Cerebellar cortex (tissue), 1 donor: ENCODE data around the gene CD302.
"Not testable (repeated sequence)": the region's sequence is repeated elsewhere in the genome, so short reads cannot be mapped to it uniquely, and the experiment has no call there.

ENCODE experiments used
- DNase-seq: peaks from one replicate; pipeline ENCODE4 v3.0.0-alpha.2; 2015; ENCODE audit warnings: low spot score

CD302 gene

DNA sequence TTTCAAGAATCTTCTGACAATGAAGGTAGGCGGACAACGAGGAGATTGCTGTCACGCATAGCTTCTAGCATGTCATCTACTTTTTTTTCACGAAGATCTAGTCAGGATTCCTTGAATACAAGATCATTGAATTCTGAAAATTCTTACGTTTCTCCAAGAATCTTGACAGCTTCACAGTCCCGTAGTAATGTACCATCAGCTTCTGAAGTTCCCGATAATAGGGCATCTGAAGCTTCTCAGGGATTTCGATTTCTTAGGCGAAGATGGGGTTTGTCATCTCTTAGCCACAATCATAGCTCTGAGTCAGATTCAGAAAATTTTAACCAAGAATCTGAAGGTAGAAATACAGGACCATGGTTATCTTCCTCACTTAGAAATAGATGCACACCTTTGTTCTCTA lies 49.9 kb downstream of the CD302 start:
- DNase-seq = no peak

DNA sequence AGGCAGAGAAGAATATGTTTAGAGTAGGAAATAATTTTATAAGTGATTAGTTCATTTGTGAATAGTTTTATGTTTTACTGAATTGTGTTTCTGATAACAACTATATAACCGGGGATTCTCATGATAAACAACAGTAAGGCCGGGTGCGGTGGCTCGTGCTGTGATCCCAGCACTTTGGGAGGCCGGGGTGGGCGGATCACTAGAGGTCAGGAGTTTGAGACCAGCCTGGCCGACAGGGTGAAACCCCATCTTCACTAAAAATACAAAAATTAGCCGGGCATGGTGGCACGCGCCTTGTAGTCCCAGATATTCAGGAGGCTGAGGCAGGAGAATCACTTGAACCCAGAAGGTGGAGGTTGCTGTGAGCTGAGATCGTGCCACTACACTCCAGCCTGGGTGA lies 52.8 kb downstream of the CD302 start:
- DNase-seq = not testable (repeated sequence)

DNA sequence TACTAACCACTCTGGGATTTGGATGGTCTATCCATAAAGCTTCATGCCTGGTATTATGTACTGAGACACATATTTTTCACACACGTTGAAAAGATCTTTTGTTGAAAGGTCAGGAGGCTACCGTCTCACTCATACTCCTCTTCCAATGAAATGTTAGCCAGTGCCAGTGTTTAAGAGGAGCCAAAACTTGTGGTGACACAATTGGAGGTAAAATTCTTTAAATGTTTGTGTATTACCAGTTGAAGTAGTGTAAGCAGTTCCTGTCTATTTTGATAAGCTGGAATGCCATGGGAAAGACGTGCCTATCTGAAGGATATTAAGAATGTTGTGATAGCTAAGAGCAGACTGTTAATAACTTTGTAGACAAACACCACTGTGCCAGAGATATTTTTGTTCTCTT lies 53.6 kb downstream of the CD302 start:
- no peak for DNase-seq

DNA sequence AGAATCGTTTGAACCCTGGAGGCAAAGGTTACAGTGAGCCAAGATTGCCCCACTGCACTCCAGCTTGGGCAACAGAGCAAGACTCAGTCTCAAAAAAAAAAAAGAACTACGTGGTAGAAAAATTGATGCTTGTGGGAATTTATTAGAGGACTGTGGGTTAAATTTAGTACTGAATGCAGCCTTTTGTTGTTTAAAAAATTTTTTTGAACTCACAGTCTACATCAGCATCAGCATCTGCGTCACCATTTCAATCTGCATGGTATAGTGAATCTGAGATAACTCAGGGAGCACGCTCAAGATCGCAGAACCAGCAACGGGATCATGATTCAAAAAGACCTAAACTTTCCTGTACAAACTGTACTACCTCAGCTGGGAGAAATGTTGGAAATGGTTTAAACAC lies 55.2 kb downstream of the CD302 start:
- DNase-seq = no peak

DNA sequence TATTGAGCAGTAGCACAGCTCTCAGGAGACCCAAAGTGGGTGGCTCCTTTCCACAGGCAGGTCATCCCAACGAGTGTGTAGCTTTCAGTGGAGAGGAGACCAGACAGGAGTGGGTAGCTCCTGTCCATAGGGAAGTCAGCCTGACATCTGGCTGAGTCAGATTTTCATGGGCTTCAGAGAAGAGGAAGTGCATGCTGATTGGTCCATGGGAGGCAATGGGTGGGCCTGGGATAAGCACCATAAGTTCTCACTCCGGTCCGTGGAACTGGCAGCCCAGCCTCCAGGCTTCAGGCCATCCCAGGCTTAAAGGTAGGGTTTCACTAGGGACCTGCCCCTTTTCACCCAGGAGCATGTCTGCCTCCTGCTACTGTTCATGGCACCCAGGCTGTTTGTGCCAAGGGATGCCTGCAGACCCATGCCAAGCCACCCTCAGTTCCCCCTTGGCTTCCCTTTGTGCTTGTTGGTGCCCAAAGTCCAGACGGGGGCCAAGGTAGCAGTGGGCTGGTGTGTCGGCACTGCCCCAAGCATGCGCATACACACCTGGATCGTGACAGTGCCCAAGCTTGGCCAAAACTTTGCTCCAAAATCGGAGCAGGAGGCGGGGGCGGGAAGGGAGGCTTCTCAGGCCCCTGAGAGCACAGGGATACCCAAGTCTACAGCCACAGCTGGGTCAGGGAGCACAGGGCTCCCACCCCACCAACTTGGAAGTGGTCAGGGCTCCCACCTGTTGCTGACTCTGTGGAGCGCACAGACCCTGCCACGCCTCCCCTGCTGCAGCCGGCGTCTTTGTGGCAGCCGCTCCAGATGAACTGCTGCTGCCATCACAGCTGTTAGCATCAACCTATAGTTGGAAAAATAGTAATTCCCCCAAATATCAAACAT lies 59.3 kb downstream of the CD302 start:
- DNase-seq = no peak

DNA sequence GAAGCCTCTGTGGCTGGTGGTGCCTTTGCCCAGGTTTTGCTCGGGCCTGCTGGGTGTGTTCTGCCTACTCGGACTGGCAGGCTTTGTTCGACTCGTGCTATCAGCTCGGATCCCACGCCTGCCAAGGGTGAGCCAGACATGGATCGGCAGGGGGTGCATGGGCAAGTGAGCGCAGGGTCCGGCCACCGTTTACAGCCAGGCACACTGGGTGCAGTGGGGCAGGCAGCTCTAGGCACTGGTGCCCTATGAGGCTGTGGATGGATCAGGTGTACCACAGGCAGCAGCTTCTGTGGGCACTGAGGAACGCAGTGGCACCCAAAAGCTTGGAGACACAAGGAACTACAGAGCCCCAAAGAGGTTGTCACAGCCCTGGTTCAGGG lies 60.1 kb downstream of the CD302 start:
- no peak for DNase-seq

DNA sequence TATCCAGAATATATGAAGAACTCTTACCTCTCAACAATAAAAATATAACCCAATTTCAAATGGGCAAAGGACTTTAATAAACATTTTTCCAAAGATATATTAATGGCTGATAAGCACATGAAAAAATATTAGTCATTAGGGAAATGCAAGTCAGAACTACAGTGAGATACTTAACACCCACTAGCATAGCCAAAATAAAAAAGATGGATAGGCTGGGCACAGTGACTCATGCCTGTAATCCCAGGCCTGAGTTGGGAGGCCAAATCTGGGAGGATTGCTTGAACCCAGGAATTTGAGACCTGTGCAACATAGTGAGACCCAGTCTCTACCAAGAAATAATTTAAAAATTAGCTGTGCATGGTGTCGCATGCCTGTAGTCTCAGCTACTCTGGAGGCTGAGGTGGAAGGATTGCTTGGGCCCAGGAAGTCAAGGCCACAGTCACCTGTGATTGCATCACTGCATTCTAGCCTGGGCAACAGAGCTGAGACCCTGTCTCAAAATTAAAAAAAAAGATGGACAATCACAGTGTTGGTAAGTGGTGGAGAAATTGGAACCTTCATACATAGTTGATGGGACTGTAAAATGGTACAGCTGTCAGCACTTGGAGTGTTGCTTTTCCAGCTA lies 60.6 kb downstream of the CD302 start:
- no peak for DNase-seq

DNA sequence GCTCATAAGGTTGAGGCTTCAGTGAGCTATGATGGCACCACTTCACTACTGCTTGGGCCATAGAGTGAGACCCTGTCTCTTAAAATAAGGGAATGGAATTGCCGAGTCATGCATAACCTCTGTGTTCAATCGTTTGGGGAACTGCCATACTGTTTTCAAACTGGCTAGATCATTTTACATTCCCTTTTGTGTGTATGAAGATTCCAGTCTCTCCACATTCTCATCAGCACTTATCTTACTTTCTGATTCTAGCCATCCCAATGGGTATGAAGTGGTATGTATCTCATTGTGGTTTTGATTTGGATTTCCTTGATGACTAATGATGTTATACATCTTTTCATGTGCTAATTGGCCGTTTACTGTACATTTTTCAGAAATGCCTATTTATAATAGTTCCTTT lies 62.0 kb downstream of the CD302 start:
- DNase-seq = no peak

DNA sequence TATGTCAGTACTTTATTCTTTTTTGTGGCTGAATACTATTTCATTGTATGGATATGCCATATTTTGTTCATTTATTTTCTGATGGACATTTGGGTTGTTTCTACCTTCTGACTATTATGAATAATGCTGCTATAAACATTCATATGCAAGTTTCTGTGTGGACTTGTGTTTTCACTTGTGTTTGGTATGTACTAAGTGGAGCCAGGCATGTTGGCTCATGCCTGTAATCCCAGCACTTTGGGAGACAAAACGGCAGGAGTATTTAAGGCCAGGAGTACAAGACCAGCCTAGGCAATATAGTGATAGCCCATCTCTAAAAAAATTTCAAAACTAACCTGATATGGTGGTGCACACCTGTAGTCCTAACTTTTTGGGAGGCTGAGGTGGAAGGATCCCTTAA lies 62.4 kb downstream of the CD302 start:
- no peak for DNase-seq

DNA sequence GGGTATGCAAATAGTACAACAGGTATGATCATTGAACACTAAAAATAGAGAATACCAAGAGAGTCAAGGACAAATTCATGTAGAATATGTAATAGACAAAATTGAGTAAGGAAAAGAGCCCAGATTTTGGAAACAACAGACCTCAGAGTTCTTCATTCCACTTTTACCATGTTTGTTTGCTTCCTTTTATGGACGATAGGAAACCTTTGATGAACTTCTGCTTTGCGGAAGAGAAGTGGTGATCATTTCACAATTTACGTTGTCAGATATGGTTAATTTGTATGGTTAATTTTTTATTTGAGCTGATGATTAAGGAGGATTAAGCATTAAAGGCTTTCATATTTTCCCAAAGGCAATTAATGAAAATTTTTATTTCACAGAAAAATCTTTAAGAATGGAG lies 69.4 kb downstream of the CD302 start:
- DNase-seq = no peak

DNA sequence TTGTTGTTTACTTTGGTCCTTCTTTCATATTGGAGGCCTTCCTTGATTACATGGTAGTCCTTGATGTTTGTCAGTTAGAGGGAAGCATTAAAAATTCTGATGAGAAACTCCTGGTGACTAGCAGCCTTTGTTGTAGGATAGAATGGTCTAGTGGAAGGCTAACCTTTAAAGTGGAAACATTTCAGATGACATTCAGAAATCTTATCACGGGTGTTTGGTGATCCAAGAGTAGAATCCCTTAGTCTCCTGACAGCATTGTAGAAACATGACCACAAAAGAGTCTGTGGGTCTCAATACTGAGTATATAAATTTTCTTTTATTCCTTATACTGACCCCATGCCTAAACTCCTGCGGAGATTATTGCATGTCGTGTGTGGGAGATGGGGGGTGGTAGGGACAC lies 72.3 kb downstream of the CD302 start:
- no peak for DNase-seq

DNA sequence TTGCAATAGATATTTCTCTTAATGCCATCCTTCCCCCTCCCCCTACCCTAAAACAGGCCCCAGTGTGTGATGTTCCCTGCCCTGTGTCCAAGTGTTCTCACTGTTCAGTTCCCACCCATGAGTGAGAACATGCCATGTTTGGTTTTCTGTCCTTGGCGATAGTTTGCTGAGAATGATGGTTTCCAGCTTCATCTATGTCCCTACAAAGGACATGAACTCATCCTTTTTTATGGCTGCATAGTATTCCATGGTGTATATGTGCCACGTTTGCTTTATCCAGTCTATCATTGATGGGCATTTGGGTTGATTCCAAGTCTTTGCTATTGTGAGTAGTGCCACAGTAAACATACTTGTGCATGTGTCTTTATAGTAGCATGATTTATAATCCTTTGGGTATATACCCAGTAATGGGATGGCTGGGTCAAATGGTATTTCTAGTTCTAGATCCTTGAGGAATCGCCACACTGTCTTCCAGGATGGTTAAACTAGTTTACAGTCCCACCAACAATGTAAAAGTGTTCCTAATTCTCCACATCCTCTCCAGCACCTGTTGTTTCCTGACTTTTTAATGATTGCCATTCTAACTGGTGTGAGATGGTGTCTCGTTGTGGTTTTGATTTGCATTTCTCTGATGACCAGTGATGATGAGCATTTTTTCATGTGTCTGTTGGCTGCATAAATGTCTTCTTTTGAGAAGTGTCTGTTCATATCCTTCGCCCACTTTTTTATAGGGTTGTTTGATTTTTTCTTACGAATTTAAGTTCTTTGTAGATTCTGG lies 73.0 kb downstream of the CD302 start:
- not testable (repeated sequence) for DNase-seq

DNA sequence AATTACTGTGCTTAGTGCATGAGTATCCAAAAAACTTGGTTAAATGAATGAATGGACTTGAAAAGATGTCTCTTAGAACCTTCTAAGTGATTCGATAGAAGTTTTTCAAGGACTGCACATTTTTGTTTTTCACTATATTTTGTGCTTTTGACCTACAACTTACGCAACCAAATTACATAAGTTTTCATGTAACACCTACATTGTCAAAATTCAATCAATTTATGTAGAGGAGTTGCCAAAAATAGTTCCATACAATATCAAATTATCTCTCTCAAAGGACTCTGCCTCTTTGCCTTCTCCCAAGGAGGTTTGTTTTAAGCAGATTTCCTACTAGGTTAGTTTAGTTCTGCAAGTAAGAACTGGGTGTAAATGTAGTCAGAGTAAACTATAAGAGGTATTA lies 75.4 kb downstream of the CD302 start:
- DNase-seq = no peak

DNA sequence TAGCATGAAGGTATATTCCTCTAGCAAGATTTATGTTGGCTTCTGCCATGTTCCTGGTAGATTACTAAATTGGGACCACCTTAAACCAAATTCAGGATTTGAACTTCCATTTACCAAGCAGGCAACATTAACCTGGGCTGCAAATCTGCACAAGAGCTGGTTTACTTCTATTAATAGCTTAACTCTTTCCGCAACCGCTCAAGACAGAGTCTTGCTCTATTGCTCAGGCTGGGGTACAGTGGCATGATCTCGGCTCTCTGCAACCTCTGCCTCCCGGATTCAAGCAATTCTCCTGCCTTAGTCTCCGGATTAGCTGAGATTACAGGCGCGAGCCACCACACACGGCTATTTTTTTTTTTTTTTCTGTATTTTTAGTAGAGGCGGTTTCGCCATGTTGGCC lies 77.3 kb downstream of the CD302 start:
- DNase-seq = no peak
